Loucy (cell line): ENCODE measurements around the gene KHDC1.

Experiments
- H2AFZ ChIP-seq: fragments of 200-600 bp; sonication (generic); 2 replicates; pipeline ENCODE4 v1.6.0; 2016; ENCODE audit warnings: antibody characterized with exemption, mild to moderate bottlenecking, low read length, moderate library complexity
- H3F3A ChIP-seq: fragments of 200-600 bp; 2 replicates; pipeline ENCODE4 v1.6.0; 2016; ENCODE audit warnings: antibody characterized with exemption, low read depth, mild to moderate bottlenecking
- H3K27me3 ChIP-seq: fragments of 200-600 bp; sonication (generic); 2 replicates; pipeline ENCODE4 v1.6.1; 2014; ENCODE audit warnings: low read length, mild to moderate bottlenecking; ENCODE audit not compliant: insufficient read depth, poor library complexity, severe bottlenecking
- H3K36me3 ChIP-seq: fragments of 200-600 bp; sonication (generic); 2 replicates; pipeline ENCODE4 v1.6.1; 2016; ENCODE audit warnings: low read length; ENCODE audit not compliant: insufficient read depth
- H3K4me1 ChIP-seq: fragments of 200-600 bp; sonication (generic); 2 replicates; pipeline ENCODE4 v1.5.1; 2014; ENCODE audit warnings: low read length, mild to moderate bottlenecking; ENCODE audit not compliant: insufficient read depth, poor library complexity, severe bottlenecking
- H3K4me2 ChIP-seq: fragments of 200-600 bp; sonication (generic); 2 replicates; pipeline ENCODE4 v1.6.0; 2014; ENCODE audit warnings: antibody characterized with exemption, low read length, low read depth, mild to moderate bottlenecking; ENCODE audit not compliant: poor library complexity, severe bottlenecking
- H3K4me3 ChIP-seq: fragments of 200-600 bp; sonication (generic); 2 replicates; pipeline ENCODE4 v1.5.1; 2014; ENCODE audit warnings: low read length, mild to moderate bottlenecking, mixed read lengths; ENCODE audit not compliant: poor library complexity, severe bottlenecking
- H3K79me2 ChIP-seq: fragments of 200-600 bp; sonication (generic); 2 replicates; pipeline ENCODE4 v1.6.1; 2014; ENCODE audit warnings: low read length; ENCODE audit not compliant: insufficient read depth
- H3K9ac ChIP-seq: fragments of 200-600 bp; sonication (generic); 2 replicates; pipeline ENCODE4 v1.6.0; 2014; ENCODE audit warnings: mild to moderate bottlenecking, low read depth, low read length, moderate library complexity; ENCODE audit not compliant: poor library complexity, severe bottlenecking
- H3K9me2 ChIP-seq: fragments of 200-600 bp; sonication (generic); replicated peaks from 2 replicates; pipeline ENCODE4 v1.6.1; 2016; ENCODE audit warnings: low read depth, low read length, mixed read lengths
- H3K9me3 ChIP-seq: fragments of 200-600 bp; sonication (generic); 2 replicates; pipeline ENCODE4 v1.6.1; 2014; ENCODE audit warnings: mild to moderate bottlenecking, antibody characterized with exemption, low read length, low read depth; ENCODE audit not compliant: insufficient read depth
- H4K20me1 ChIP-seq: fragments of 200-600 bp; sonication (generic); 2 replicates; pipeline ENCODE4 v1.6.0; 2014; ENCODE audit warnings: antibody characterized with exemption, low read length, mild to moderate bottlenecking; ENCODE audit not compliant: insufficient read depth, poor library complexity, severe bottlenecking
- CTCF ChIP-seq: fragments of 200-600 bp; sonication (generic); conservative IDR thresholded peaks from 2 replicates; pipeline ENCODE4 v1.5.1; 2014; ENCODE audit warnings: mild to moderate bottlenecking, antibody characterized with exemption, low read length
- EZH2phosphoT487 ChIP-seq: fragments of 200-600 bp; IDR thresholded peaks from 2 replicates; pipeline ENCODE4 v1.6.1; 2018; ENCODE audit warnings: antibody characterized with exemption, mild to moderate bottlenecking, moderate library complexity, borderline replicate concordance

Gene KHDC1

GRCh38 chr6:73209117-73209516 lies 53.9 kb downstream of the KHDC1 start:
- Histone ChIP-seq H3K4me3 (no peak overlapping the region), H3F3A (no peaks in the 10 kb centered on the region), H3K9ac (no peak overlapping the region), H3K79me2 (no peaks in the 10 kb centered on the region), H3K9me3 (no peaks in the 10 kb centered on the region), H3K36me3 (no peaks in the 10 kb centered on the region), H4K20me1 (no peaks in the 10 kb centered on the region), H3K27me3 (no peaks in the 10 kb centered on the region), H3K9me2 (no peaks in the 10 kb centered on the region), H3K4me1 (no peaks in the 10 kb centered on the region), H3K4me2 (no peak overlapping the region), H2AFZ (no peak overlapping the region)
- TF ChIP-seq EZH2phosphoT487 (no peak), CTCF (no peak)

GRCh38 chr6:73207221-73207837 lies 55.7 kb downstream of the KHDC1 start:
- Histone ChIP-seq H3K9me2 (no peaks in the 10 kb centered on the region), H3K36me3 (no peaks in the 10 kb centered on the region), H3K9me3 (no peaks in the 10 kb centered on the region), H3K4me3 (no peak overlapping the region), H3K9ac (no peak overlapping the region), H3F3A (no peaks in the 10 kb centered on the region), H3K27me3 (no peaks in the 10 kb centered on the region), H3K4me2 (no peak overlapping the region), H3K4me1 (no peaks in the 10 kb centered on the region), H3K79me2 (no peaks in the 10 kb centered on the region), H4K20me1 (no peaks in the 10 kb centered on the region), H2AFZ (no peak overlapping the region)
- no peak for TF ChIP-seq CTCF
- TF ChIP-seq EZH2phosphoT487, result no peak

- Histone ChIP-seq H3K4me1 (no peaks in the 10 kb centered on the region), H3K9me3 (no peaks in the 10 kb centered on the region), H3K27me3 (no peaks in the 10 kb centered on the region), H3K79me2 (no peaks in the 10 kb centered on the region), H3K9ac (no peak overlapping the region), H3K4me3 (no peak overlapping the region), H3K9me2 (no peaks in the 10 kb centered on the region), H3K36me3 (no peaks in the 10 kb centered on the region), H2AFZ (no peak overlapping the region), H3K4me2 (no peak overlapping the region), H3F3A (no peaks in the 10 kb centered on the region), H4K20me1 (no peaks in the 10 kb centered on the region)
- no peak for TF ChIP-seq CTCF
- TF ChIP-seq EZH2phosphoT487, result no peak
These were observed 58.7 kb downstream of the KHDC1 start for GRCh38 chr6:73204252-73204651.
